SK-N-SH (cell line): ENCODE data around the gene GEMIN8. TPM values are rescaled to one million over a fixed set of nuclear protein-coding genes. Genes with fewer than 3 reads are reported as not detected.

Experiments
- polyA plus RNA-seq, 3 experiments: library from polyadenylated mRNA; depleted of rRNA; stranded (reverse); fragments of >200 nt; gene quantifications; 2 replicates each; pipeline ENCODE4 v1.2.3, GENCODE V29; 2012

Gene GEMIN8
- polyA plus RNA-seq, 1 of the 3 experiments (the other 2 are of a cell fraction) = 69.8 TPM

Other genes starting within 250 kb of the GEMIN8 start
- 0.71 and 1.2 TPM in 2 replicates for gene GPM6B, start 212.8 kb downstream of the GEMIN8 start, polyA plus RNA-seq (2012; rRNA removed)